K562 (cell line): Measurements from ENCODE around the gene CEND1. TPM values are rescaled to one million over a fixed set of nuclear protein-coding genes. Genes with fewer than 3 reads are reported as not detected.

Experiments used
- ATAC-seq: fragments of 200-7000 bp; cut with Tn5 transposase; 3 replicates; pipeline ENCODE4 v1.9.1; 2020; ENCODE audit warnings: moderate library complexity
- BruUV-seq: library from RNA; stranded (reverse); fragments of 400-500 nt; replicated peaks from 2 replicates; lab custom pipeline; 2021; lab: Mats Ljungman, UMichigan
- CTCF ChIA-PET: fragments of 300-600 bp; formaldehyde crosslinking; extraction: SDS; loops from one replicate; lab custom pipeline; 2021; ENCODE audit warnings: low intra/inter-chr PET ratio; lab: Yijun Ruan, JAX
- POLR2A ChIA-PET: fragments of 300-600, 350-650 bp; sonication (Branson Sonifier 250); formaldehyde crosslinking; extraction: SDS; loops from one replicate; lab custom pipeline; 2021; ENCODE audit warnings: antibody characterized with exemption, inconsistent platforms; lab: Yijun Ruan, JAX
- DNase-seq, 4 experiments: peaks; one replicate each; pipeline versions ENCODE4 v3.0.0 to v3.0.0-alpha.2; 2011 to 2018; ENCODE audit warnings: low spot score in 3 of 4, mixed read lengths in 3 of 4; ENCODE audit errors: extremely low read depth in 1 of 4
- FAIRE-seq: peaks from 2 replicates; lab custom pipeline; 2011; peaks lifted over from hg19 to GRCh38; lab: Jason Lieb, UNC
- H2AFZ ChIP-seq: 2 replicates; pipeline ENCODE4 v1.6.0; 2011; ENCODE audit warnings: low read depth, low read length, control low read depth, inconsistent platforms
- H3K27ac ChIP-seq: fragments of 200-600 bp; 3 replicates; pipeline ENCODE4 v1.8.0; 2011; ENCODE audit warnings: low read depth, mild to moderate bottlenecking, control low read depth, inconsistent platforms, low read length, moderate library complexity, mixed read lengths; ENCODE audit errors: extremely low read depth
- H3K27me3 ChIP-seq, 2 experiments: fragments of 300-600 bp in 1 of 2; 2 replicates in 1 of 2; 3 replicates in 1 of 2; pipeline versions ENCODE4 v1.6.0 to v1.8.0; 2011; ENCODE audit warnings: inconsistent platforms in 2 of 2, low read length in 2 of 2, mild to moderate bottlenecking in 1 of 2, mixed read lengths in 1 of 2, moderate library complexity in 1 of 2; ENCODE audit not compliant: control insufficient read depth in 2 of 2, insufficient read depth in 2 of 2
- H3K36me3 ChIP-seq: fragments of 300-600 bp; 3 replicates; pipeline ENCODE4 v1.8.0; 2011; ENCODE audit warnings: mild to moderate bottlenecking, low read length, inconsistent platforms; ENCODE audit not compliant: control insufficient read depth, insufficient read depth
- H3K4me1 ChIP-seq, 2 experiments: fragments of 200-600 bp in 1 of 2; replicated peaks in 1 of 2; 2 replicates in 1 of 2; 3 replicates in 1 of 2; pipeline versions ENCODE4 v1.5.1 to v1.8.0; 2011; ENCODE audit warnings: inconsistent platforms in 2 of 2, low read length in 2 of 2, mild to moderate bottlenecking in 1 of 2, mixed read lengths in 1 of 2, moderate library complexity in 1 of 2; ENCODE audit not compliant: control insufficient read depth in 2 of 2, insufficient read depth in 2 of 2
- H3K4me2 ChIP-seq: 2 replicates; pipeline ENCODE4 v1.6.1; 2011; ENCODE audit warnings: low read length, control low read depth, inconsistent platforms, mixed read lengths; ENCODE audit not compliant: insufficient read depth
- H3K4me3 ChIP-seq: fragments of 200-600 bp; sonication (generic), shearing (Covaris generic); 2 replicates; pipeline ENCODE4 v1.5.1; 2016; ENCODE audit warnings: control low read depth, inconsistent platforms
- H3K79me2 ChIP-seq: fragments of 200-600 bp; 3 replicates; pipeline ENCODE4 v1.8.0; 2011; ENCODE audit warnings: low read length, inconsistent platforms; ENCODE audit not compliant: control insufficient read depth, insufficient read depth
- H3K9ac ChIP-seq, 2 experiments: 2 replicates each; pipeline versions ENCODE4 v1.6.0 to v1.6.1; 2011; ENCODE audit warnings: low read depth in 2 of 2, low read length in 2 of 2, control low read depth in 1 of 2, inconsistent platforms in 1 of 2, mild to moderate bottlenecking in 1 of 2, mixed read lengths in 1 of 2; ENCODE audit not compliant: insufficient read depth in 1 of 2
- H3K9me1 ChIP-seq: one replicate; pipeline ENCODE4 v1.6.0; 2011; ENCODE audit warnings: inconsistent platforms, mild to moderate bottlenecking, low read length, moderate library complexity; ENCODE audit not compliant: control insufficient read depth, insufficient read depth
- H3K9me3 ChIP-seq: replicated peaks from 2 replicates; pipeline ENCODE4 v1.5.1; 2011; ENCODE audit warnings: low read depth, low read length, inconsistent platforms; ENCODE audit not compliant: control insufficient read depth, insufficient read depth
- H4K20me1 ChIP-seq: replicated peaks from 2 replicates; pipeline ENCODE4 v1.6.1; 2011; ENCODE audit warnings: low read length, inconsistent platforms, mixed read lengths; ENCODE audit not compliant: control insufficient read depth, insufficient read depth
- BCL6 ChIP-seq: fragments of 250-450 bp; sonication (Bioruptor Pico); IDR thresholded peaks from 2 replicates; pipeline ENCODE4 v1.4.0; 2020
- CBX8 ChIP-seq: fragments of 200-600 bp; sonication (generic); IDR thresholded peaks from 2 replicates; pipeline ENCODE4 v1.6.1; 2012; ENCODE audit warnings: borderline replicate concordance, mixed run types, low read depth, mild to moderate bottlenecking, moderate library complexity, mixed read lengths, low read length, control low read depth, inconsistent platforms; ENCODE audit not compliant: poor library complexity, severe bottlenecking; ENCODE audit errors: extremely low read depth
- CREM ChIP-seq: IDR thresholded peaks from 2 replicates; pipeline ENCODE4 v1.6.1; 2014; ENCODE audit warnings: antibody characterized with exemption, low read depth
- ETV6 ChIP-seq, 3 experiments: fragments of 150-350 bp in 1 of 3; sonication (generic) in 1 of 3; formaldehyde crosslinking in 1 of 3; IDR thresholded peaks; 2 replicates each; pipeline versions ENCODE4 v1.6.1 to v1.8.0; 2014 to 2022; ENCODE audit warnings: borderline replicate concordance in 2 of 3, low read depth in 2 of 3, antibody characterized with exemption in 1 of 3, low read length in 1 of 3, mild to moderate bottlenecking in 1 of 3, missing genetic modification reagents in 1 of 3
- FOSL1 ChIP-seq: fragments of 200-800 bp; sonication (Bioruptor generic); conservative IDR thresholded peaks from 2 replicates; pipeline ENCODE4 v1.6.1; 2016; ENCODE audit warnings: missing genetic modification characterization, missing compliant biosample characterization
- HDAC1 ChIP-seq, 2 experiments: fragments of 450-650 bp; IDR thresholded peaks; 2 replicates each; pipeline ENCODE4 v1.6.1; 2016 to 2017; ENCODE audit warnings: inconsistent platforms in 1 of 2, mild to moderate bottlenecking in 1 of 2, moderate library complexity in 1 of 2
- HNRNPL ChIP-seq: fragments of 200-400 bp; formaldehyde crosslinking; IDR thresholded peaks from 2 replicates; pipeline ENCODE4 v1.6.1; 2017; ENCODE audit warnings: low read depth, mild to moderate bottlenecking, low read length
- HNRNPLL ChIP-seq: fragments of 200-400 bp; formaldehyde crosslinking; IDR thresholded peaks from 2 replicates; pipeline ENCODE4 v1.6.1; 2017; ENCODE audit warnings: low read length, low read depth, mild to moderate bottlenecking; ENCODE audit not compliant: poor library complexity, severe bottlenecking
- MAZ ChIP-seq, 2 experiments: fragments of 450-650 bp in 1 of 2; sonication (generic) in 1 of 2; formaldehyde crosslinking; IDR thresholded peaks in 1 of 2; conservative IDR thresholded peaks in 1 of 2; 2 replicates each; pipeline versions ENCODE4 v1.4.0 to v1.5.0; 2020; ENCODE audit warnings: mild to moderate bottlenecking in 1 of 2, missing genetic modification reagents in 1 of 2
- POLR2B ChIP-seq: fragments of 450-650 bp; IDR thresholded peaks from 2 replicates; pipeline ENCODE4 v1.6.1; 2018; ENCODE audit warnings: low read depth; ENCODE audit not compliant: partially characterized antibody
- THAP12 ChIP-seq: fragments of 250-450 bp; sonication (Bioruptor Pico); IDR thresholded peaks from 2 replicates; pipeline ENCODE4 v1.9.0; 2021; ENCODE audit warnings: mild to moderate bottlenecking, inconsistent platforms
- ZBTB2 ChIP-seq: fragments of 450-650 bp; IDR thresholded peaks from 2 replicates; pipeline ENCODE4 v1.6.1; 2016; ENCODE audit warnings: antibody characterized with exemption
- ZKSCAN8 ChIP-seq: fragments of 200-800 bp; sonication (Bioruptor generic); IDR thresholded peaks from 2 replicates; pipeline ENCODE4 v1.6.1; 2016; ENCODE audit warnings: missing genetic modification characterization, missing compliant biosample characterization
- ZNF146 ChIP-seq: IDR thresholded peaks from one replicate; pipeline ENCODE4 v1.6.1; 2018; ENCODE audit warnings: missing compliant biosample characterization; ENCODE audit not compliant: unreplicated experiment
- ZNF23 ChIP-seq: fragments of 250-450 bp; sonication (Bioruptor Pico); IDR thresholded peaks from 2 replicates; pipeline ENCODE4 v1.4.0; 2020; ENCODE audit warnings: mild to moderate bottlenecking
- ZNF436 ChIP-seq: fragments of 250-450, 450-650 bp; sonication (Bioruptor Pico); formaldehyde crosslinking; IDR thresholded peaks from 2 replicates; pipeline ENCODE4 v1.7.0; 2020; ENCODE audit warnings: mild to moderate bottlenecking
- ZNF584 ChIP-seq: fragments of 200-800 bp; sonication (Bioruptor generic); IDR thresholded peaks from 2 replicates; pipeline ENCODE4 v1.6.1; 2016; ENCODE audit warnings: low read depth, mild to moderate bottlenecking, missing genetic modification characterization, missing compliant biosample characterization
- WGBS: fragments of 100-300 bp; shearing (Covaris generic); methylation state at CpG from one replicate; pipeline ENCODE4 v1.1.6; 2016; ENCODE audit warnings: low coverage, mixed read lengths; ENCODE audit not compliant: insufficient coverage; ENCODE audit errors: missing lambda C conversion rate; 5-methylcytosine and 5-hydroxymethylcytosine counted together
- in situ Hi-C: fragments of 300-500 bp; cut with MboI; formaldehyde crosslinking; loops from 4 replicates; pipeline ENCODE4 v1.15.0; 2018; ENCODE audit warnings: inconsistent platforms, mixed read lengths
- intact Hi-C: fragments of 100-400 bp; cut with micrococcal nuclease; formaldehyde crosslinking; loops from 2 replicates; pipeline ENCODE4 v1.14.2; 2022
- polyA plus RNA-seq, 8 experiments: library from polyadenylated mRNA; depleted of rRNA in 4 of 8; stranded (reverse) in 5 of 8; unstranded in 3 of 8; fragments of >200 nt; fragmentation: Nextera tagmentation in 2 of 8; fragmentation: Illumina TruSeq in 1 of 8; extraction: Ambion mirVana in 2 of 8; extraction: Trizol in 1 of 8; gene quantifications; 2 replicates each; pipeline versions ENCODE4 v1.2.1 to v1.2.3, GENCODE V29; 2011 to 2014; ENCODE audit warnings: inconsistent platforms in 1 of 8, missing spikeins in 1 of 8
- total RNA-seq, 7 experiments: library from RNA; depleted of rRNA in 6 of 7; stranded (reverse); fragments of >200 nt in 6 of 7; fragmentation: Illumina TruSeq in 2 of 7; extraction: Trizol in 2 of 7; gene quantifications; 2 replicates each; pipeline versions ENCODE4 v1.2.1 to v1.2.3, GENCODE V29; 2011 to 2021; ENCODE audit warnings: low replicate concordance in 1 of 7

The CEND1 gene
- total and polyA plus RNA-seq, 9 of the 15 experiments (the other 6 are each of a cell fraction or from before 2014, with no cell fraction given) = 0.13 to 0.18 (median 0.16) TPM; not detected in 6

GRCh38 chr11:827146-827896 lies 37.4 kb upstream of the CEND1 start:
- Histone ChIP-seq H4K20me1 (no peaks in the 10 kb centered on the region), H3K4me1 (peaks cover 25 to 93% of the 10 kb centered on the region in 2 experiments), H3K36me3 (peaks cover 30% of the 10 kb centered on the region; the same call in 1 of the 3 replicates), H3K27ac (peak overlapping the region; percentile 85), H3K79me2 (peaks cover 10% of the 10 kb centered on the region; the same call in 2 of the 3 replicates), H3K9me1 (peaks cover 5% of the 10 kb centered on the region), H3K9me3 (no peaks in the 10 kb centered on the region), H3K27me3 (no peaks in the 10 kb centered on the region), H3K9ac (peak overlapping the region; percentile 75 to 94), H3K4me2 (peak overlapping the region; percentile 80), H3K4me3 (peak overlapping the region; percentile 52), H2AFZ (peak overlapping the region; percentile 95)
- intact Hi-C loops = no loop called here
- in situ Hi-C loops = no loop called here
- FAIRE-seq (peak; percentile 72), ATAC-seq (peak; percentile 80), DNase-seq (peak; percentile 55 to 78 (median 58))
- BruUV-seq = no TSS peak
- ChIA-PET POLR2A (interaction anchor here (0.6 to 3.2 kb wide), 4 partner anchors 8 to 738 kb away, joined by 3 to 13 read pairs (median 4); partner anchors contain the start of gene PNPLA2), CTCF (no interaction called here)
- WGBS = under 1% methylated on average over 38 of the region's 66 CpGs
- TF ChIP-seq ZNF436 (CRISPR knock-in tag) (no peak), ZNF584 (CRISPR knock-in tag) (no peak), ETV6 (IDR thresholded peaks at IDR 0.05; ENCODE audit: borderline replicate concordance in 1 of 2, low read depth in 2 of 2, low read length in 1 of 2) (no peak), ETV6 (CRISPR knock-in tag; IDR thresholded peaks at IDR 0.05; ENCODE audit: borderline replicate concordance) (no peak), THAP12 (CRISPR knock-in tag) (peak; percentile 22; the same call in 1 of the 2 replicates), HNRNPL (0 out of 2 replicates have a peak, but pooled peaks have one; percentile 29), POLR2B (peak; percentile 54), HDAC1 (IDR thresholded peaks at IDR 0.05) (peak in 1 of 2 experiments; percentile 82; a peak in 1 of 4 replicates), MAZ (CRISPR knock-in tag; conservative IDR thresholded peaks at IDR 0.05 in 1 of 2, IDR thresholded peaks at IDR 0.05 in 1 of 2) (peak; percentile 25 to 81), ZNF23 (no peak), BCL6 (CRISPR knock-in tag) (no peak), FOSL1 (0 out of 2 replicates have a peak, but pooled peaks have one; percentile 21), ZBTB2 (0 out of 2 replicates have a peak, but pooled peaks have one; percentile 36), CREM (peak; percentile 4; the same call in 1 of the 2 replicates), HNRNPLL (peak; percentile 68), ZNF146 (CRISPR knock-in tag) (no peak), CBX8 (no peak), ZKSCAN8 (CRISPR knock-in tag) (no peak)
